ENCODE results near the gene PDIA6.

The PDIA6 gene

DNA sequence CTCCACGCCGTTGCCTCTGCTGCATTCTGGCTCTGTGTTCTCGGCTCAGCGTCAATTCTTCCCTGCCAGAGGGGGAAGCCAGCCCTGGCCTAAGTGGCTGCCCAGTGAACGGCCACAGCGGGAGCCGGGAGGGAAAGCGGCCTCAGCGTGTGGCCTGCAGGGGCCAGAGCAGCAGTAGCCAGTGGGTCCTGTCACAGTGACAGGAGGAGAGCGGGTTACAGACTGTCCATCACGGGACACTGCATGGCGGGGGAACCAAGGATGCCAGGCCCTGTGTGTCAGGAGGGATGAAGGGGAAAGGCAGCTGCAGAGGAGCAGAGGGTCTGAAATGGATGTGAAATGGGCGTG, 39.7 kb downstream of the PDIA6 start:
- DNase-seq (ENCODE audit: low read depth, low spot score): no peak
- H3K4me3 ChIP-seq (ENCODE audit: low read length): no peak overlapping the region

DNA sequence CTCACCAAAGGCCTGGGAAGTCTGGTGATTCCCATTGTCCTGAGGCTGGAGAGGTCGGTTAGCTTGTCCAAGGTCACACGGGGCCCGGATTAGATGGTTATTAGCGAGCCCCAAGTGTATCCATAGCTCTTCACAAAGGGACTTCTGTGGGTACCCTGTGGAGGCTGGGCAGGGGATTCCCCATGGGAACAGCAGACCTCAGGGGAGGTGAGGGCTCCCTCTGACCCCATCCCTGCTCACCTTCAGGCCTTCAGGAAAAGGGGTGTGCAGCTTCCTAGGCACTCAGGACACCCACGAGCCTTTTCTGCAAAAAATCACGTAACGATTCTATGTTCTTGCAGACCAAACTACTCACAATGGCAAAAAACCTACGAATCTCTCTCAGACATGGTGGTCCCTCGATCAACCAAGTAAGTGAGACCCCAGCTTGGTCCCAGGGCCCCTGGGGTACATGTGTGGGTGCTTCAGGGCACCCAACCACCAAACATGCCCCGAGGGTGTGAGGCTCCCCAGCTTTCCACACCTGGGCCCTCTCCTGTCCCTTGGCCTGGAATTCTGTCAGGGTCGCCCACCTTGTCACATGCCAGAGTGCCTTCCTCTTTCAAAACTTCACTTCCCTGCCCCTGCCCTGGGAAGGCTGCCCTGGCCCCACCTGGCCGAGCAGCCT, 40.3 kb downstream of the PDIA6 start:
- no peak overlapping the region for H3K4me3 ChIP-seq (ENCODE audit: low read length)
- DNase-seq (ENCODE audit: low read depth, low spot score): no peak

DNA sequence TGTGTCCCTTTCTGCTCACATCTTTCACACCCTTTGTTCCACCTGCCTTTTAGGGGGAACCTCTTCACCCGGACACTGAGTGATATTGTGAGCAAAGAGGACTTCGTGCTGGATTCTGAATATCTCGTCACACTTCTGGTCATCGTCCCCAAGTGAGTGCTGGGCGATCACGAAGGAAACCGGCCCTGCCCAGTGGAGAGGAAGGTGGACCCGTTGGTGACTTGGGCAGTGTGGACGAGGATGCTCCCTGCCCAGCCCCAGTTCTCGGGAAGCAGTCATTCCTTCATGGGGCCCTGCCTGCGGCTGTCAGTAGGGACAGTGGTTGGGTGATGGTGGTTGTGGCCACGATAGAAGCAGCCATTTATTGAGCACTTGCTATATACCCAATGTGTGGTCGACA, 40.8 kb downstream of the PDIA6 start:
- DNase-seq (ENCODE audit: low read depth, low spot score): no peak
- H3K4me3 ChIP-seq (ENCODE audit: low read length): no peak overlapping the region

DNA sequence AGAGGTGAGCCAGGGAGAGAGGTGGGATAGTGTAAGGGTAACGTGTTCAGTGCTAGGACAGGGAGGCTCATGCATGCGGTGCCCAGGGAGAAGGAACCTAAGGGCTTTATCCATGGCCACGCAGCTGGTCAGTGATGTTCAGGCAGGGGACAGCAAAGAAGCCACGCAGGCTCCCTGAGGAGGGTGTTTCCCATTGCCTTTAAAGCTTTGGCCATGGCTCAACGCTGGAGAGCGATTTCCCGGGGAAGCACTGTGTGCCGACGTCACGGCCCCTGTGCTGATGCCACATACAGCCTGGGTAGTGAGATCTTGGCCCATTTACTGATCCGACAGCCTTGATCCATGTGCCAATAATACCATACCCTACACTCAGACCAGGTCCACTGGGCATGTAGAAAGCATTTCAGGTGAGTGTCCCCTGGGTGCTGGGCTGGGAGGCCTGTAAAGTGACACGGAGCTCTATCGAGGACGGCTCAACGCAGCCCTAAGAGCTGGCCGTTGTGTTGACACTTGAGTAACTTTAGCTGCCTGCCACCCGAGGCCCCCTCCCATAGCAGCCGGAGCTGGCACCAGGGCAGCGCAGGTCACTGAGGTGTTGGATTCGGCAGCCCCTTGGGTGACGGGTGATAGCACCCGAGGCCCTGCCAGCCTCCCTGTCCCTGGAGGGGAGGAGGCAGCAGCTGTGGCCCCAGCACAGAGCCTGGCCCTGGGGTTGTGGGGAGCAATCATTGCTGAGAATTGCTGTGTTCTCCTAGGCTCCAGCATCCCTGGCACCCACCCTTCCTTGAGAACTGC, 41.4 kb downstream of the PDIA6 start:
- DNase-seq (ENCODE audit: low read depth, low spot score): no peak
- H3K4me3 ChIP-seq (ENCODE audit: low read length): no peak overlapping the region

DNA sequence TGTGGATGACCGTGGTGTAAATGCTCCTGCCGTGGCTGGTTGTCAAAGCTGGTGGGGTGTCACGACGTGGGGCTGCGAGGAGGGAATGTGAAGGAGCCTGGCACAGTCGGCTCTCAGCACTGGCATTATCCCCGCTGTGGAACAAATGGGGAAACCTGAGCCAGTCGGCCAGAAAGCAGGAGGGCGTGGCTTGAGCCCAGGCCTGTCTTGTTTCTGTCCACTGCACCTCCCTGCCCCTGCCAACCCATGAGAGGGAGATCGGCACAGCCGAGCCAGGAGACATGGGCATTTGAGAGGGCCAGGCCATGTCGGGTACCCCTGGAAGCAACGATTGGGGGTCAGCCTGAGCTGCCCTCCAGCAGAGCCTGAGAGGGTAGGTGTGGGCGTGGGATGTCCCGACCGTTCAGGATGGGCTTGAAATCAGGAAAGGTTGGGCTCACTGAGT, 44.5 kb downstream of the PDIA6 start:
- no peak for DNase-seq (ENCODE audit: low read depth, low spot score)
- H3K4me3 ChIP-seq (ENCODE audit: low read length): no peak overlapping the region

DNA sequence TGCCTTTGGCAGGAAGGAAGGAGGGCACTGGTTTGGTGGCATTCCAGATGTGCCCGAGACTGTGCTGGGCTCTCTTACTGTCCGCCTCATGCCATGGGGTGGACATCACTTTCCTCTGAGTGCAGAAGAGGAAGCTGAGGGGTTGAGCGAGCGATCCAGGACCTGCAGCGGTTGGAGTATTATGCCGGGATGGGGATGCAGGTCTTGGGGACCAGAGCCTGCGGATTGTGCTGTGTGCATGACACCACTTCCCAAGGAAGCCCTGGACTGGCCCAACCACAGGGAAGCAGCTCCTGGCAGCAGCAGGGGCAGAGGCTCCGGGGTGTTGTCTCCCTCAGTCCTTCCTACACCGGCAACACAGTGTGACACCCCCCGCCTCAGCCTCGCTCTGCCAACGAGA, 46.7 kb downstream of the PDIA6 start:
- no peak for DNase-seq (ENCODE audit: low read depth, low spot score)

DNA sequence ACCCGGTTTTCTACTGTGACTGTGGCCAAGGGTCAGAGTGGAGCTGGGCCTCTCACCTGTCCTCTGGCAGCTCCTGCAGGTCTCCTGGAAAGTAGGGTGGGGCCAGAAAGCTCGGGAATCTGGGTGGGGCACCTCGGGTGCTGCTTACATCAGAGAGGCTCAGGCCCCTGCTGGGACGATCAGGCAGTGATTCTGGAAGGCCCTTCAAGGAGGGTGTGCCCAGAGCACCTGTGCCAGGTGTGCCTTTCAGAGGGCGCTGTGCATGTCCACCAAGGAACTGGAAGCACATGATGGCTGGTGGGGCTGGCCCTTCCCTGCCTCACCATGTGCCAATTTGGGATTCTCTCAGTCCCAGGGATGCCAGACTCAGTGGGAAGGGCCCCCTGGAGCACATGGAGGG, 47.1 kb downstream of the PDIA6 start:
- H3K4me3 ChIP-seq (ENCODE audit: low read length): no peak overlapping the region
- DNase-seq (ENCODE audit: low read depth, low spot score): no peak

More for the DNA sequence above, 46.7 kb downstream of the PDIA6 start:
- no peak overlapping the region for H3K4me3 ChIP-seq (ENCODE audit: low read length)

DNA sequence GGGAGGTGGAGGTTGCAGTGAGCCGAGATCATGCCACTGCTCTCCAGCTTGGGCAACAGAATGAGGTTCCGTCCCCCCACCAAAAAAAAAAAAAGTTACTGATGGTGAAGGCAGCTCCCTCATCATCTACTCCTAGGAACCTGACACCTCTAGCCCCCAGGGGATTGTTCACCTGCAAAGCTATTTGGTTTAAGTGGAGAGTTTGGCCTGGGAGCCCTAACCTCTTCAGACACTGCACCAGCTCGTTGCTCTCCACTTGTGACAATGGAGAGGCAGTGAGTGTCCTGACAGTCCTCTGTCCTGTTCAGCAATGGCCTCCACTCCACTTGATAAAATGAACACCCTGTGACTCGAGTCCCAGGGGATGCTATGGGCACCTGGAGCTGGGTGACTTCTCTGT, 47.7 kb downstream of the PDIA6 start:
- H3K4me3 ChIP-seq (ENCODE audit: low read length): no peak overlapping the region
- no peak for DNase-seq (ENCODE audit: low read depth, low spot score)

DNA sequence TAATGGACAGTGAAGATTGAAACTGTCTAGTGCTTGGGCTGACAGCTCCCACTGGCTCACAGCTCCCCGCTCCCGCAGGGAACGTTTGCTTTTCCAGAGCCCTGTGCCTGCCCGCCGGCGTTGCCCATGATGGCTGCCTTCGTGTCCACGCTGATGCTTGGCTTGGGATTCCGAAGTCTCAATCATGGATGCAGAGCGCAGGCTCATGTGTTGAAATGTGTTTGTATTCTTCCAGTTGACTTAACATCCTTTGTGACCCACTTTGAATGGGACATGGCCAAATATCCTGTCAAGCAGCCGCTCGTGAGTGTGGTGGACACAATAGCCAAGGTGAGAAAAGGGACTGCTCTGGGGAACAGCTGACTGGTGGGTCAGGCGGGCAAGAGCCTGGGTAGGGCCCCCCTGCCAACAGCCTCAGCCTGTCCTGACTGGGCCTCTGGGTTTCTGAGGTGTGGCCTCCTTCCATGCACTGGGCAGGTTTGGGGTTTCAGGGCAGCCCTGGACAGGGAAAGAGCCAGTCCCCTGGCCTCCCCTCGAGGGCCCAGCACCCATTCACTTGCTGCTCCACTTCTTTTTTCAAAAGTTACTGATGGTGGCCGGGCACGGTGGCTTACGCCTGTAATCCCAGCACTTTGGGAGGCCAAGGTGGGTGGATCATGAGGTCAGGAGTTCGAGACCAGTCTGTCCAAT, 48.3 kb downstream of the PDIA6 start:
- no peak for DNase-seq (ENCODE audit: low read depth, low spot score)
- no peak overlapping the region for H3K4me3 ChIP-seq (ENCODE audit: low read length)

DNA sequence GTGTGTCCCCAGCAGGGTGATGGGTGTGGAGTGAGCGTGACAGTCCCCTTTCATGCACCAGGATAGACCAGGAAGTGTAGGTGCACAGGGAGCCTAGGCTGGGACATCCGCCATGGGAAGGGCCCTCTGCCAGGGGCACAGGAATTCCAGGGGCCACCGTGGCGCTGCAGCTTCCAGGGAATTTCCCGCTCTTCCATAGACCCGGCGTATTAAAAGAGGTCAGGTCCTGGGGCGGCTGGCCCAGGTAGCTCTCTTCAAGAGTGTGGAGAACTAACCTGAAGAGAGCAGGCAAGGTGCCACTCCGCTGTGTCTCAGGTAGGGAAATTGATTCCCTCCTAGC, 49.2 kb downstream of the PDIA6 start:
- no peak for DNase-seq (ENCODE audit: low read depth, low spot score)
- H3K4me3 ChIP-seq (ENCODE audit: low read length): no peak overlapping the region

DNA sequence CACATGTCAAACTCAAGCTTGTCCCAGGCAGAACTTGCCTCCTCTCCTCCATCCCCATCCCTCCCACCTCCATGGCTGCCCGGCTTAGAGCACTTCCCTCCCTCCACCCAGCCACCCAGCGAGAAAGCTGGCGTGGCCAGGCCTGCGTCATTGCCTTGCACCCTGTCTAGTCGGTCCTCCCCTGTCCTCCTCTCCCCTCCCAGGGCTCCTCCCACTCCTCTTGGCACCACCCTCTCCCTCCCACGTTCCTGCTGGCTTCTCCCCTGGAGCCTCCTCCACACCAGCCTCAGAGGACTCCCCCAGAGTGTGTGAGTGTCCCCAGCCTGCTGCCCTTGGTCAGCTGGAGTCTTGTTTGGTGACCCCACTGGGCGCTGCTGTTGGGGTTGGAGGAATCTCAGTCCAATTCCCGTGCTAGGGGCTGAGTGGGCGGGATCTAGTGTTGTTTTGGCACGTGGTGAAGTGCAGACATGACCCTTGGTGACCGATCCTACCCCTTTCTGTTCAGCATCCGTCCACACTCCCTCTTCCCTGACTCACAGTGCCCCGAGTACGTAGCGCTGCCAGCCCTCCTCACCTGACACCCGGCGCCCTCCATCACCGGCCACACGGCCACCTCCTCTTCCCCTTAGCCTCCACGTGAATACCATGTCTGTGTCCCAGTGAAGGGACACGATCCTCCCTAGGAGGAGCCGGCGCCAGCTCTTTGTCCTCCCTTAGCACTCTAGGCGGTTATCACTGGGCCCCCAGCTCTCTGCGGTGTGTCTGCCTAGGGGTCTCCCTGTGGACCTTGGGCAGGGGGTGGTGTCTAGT, 49.7 kb downstream of the PDIA6 start:
- H3K4me3 ChIP-seq (ENCODE audit: low read length): no peak overlapping the region
- DNase-seq (ENCODE audit: low read depth, low spot score): no peak

DNA sequence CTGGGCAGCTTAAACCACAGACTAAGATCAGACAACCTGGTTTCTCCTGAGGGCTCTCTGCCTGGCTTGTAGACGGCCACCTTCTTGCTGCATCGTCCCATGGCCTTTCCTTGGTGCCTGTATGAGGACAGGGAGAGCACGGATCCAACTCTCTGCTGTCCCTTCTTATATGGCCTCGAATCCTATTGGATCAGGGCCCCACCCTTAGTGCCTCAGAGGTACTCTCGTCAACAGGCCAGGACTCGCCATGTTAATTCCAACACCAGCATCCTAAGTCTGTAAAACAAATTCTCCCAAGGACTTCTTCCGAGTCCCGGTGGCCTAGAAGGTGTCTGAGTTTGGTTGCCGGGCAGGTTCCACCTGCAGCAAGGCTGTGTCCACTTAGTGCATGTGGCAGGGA, 51.0 kb downstream of the PDIA6 start:
- no peak overlapping the region for H3K4me3 ChIP-seq (ENCODE audit: low read length)
- DNase-seq (ENCODE audit: low read depth, low spot score): no peak

DNA sequence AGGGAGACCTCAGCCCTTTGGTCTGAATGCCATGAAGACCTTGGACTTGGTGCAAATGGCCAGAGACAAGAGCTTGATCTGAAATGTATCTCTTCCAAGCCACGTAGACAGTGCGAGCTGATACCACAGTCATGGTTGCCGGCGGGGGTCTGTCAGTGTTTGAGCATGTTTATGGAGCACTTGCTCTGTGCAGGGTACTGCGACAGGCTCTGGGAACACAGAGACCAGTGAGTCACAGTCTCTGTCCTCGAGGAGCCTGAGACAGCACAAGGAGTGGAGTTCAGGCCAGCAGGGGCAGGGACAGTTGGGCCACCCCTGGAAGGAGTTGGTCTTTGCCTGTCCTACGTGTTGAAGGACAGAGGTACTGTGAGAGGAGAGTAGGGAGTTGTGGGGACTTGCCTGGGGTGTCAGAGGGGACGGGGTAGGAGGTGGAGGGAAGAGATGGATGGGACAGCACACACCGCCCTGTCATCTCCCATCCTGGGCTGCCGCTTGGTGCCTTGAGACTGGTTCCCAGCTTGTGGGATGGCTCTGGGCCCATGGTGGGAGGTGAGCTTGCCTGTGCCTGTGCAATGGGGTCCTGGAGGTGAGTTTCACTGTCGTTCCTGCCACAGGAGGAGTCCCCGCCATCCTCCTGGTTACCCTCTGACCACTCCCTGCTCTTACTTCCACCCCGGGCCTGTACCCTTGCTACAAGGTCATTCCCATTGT, 51.6 kb downstream of the PDIA6 start:
- DNase-seq (ENCODE audit: low read depth, low spot score): no peak
- H3K4me3 ChIP-seq (ENCODE audit: low read length): no peak overlapping the region

DNA sequence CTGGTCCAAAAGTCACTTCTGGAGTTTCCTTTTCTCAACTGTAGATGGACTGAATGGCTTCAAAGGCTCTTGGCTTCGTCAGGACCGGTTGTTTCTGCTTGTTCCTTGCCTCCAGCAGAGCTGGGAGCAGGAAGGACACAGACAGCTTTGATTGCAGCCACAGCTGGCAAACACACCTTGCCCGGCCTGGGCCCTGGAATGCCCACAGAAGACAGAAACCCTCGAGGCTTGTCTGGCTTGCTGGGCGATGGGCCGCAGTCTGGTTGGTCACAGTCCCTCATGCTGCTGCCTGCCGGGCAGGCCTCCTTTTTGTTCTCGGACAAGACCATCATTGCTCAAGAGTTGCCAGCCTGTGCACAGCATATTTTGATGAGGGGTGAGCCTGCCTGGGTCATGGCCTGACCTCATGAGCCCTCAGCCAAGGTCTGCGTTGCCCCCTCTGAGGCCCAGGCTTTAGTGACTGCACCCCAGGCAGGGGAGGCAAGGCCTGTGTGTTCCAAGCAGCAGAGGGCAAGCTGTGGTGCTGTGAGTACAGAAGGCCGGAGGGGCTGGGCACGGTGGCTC, 53.4 kb downstream of the PDIA6 start:
- no peak for DNase-seq (ENCODE audit: low read depth, low spot score)
- no peak overlapping the region for H3K4me3 ChIP-seq (ENCODE audit: low read length)

DNA sequence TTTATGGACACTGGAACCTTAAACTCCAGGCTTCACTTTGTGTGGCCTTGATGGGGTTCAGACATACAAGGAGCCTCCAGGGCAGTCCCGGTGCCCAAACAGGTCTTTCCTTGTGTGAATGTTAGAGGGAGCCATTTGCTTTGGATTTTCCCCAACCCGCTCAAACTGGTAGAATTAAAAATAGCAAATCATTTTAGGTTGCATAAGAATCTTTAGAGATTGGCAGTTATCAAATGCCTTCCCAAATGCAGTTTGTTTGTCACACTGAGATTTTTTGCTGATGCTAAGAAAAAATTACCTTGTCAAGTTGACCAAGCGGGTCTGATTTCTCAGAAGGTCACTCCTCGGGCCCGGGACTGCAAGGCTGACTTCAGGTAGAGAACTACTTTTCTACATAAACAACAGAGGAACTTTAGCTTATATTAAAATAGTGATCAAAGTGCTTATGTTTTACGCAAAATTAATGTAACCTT, 54.7 kb downstream of the PDIA6 start:
- DNase-seq (ENCODE audit: low read depth, low spot score): no peak
- H3K4me3 ChIP-seq (ENCODE audit: low read length): no peak overlapping the region

DNA sequence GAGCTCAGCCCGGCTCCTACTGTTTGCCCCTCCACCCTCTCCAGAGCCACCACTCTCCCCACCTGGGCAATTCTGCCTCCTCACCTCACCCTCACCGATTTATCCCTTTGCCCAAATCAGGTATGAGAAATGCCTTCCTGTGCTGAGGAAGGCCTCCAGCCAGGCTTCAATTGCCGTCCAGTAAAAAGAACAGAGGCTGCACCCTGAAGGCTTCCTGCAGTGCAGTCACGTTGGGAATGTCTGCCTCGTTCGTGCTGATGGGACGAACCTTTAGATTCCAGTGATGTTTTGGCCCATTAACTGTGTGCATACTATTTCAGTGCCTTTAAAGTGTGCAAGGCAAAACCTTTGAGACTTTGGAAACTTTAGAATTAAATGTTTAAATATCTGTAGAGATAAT, 57.0 kb downstream of the PDIA6 start:
- no peak overlapping the region for H3K4me3 ChIP-seq (ENCODE audit: low read length)
- no peak for DNase-seq (ENCODE audit: low read depth, low spot score)

DNA sequence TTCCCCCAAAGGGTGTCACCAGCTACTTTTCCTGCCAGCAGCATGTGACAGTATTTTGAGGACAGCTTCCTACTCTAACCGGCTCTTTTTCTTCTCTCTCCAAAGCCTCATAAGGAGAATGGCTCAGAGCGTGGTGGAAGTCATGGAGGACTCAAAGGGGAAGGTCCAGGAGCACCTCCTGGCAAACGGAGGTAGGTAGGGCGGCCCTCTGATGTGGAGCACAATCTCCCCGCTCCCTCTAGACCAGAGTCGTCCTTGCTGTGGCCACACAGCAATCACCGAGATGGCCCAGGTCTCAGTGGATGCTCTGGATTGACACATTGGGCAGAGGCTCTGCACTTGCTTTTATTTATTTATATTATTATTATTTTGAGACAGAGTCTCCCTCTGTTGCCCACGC, 58.7 kb downstream of the PDIA6 start:
- no peak overlapping the region for H3K4me3 ChIP-seq (ENCODE audit: low read length)
- no peak for DNase-seq (ENCODE audit: low read depth, low spot score)

DNA sequence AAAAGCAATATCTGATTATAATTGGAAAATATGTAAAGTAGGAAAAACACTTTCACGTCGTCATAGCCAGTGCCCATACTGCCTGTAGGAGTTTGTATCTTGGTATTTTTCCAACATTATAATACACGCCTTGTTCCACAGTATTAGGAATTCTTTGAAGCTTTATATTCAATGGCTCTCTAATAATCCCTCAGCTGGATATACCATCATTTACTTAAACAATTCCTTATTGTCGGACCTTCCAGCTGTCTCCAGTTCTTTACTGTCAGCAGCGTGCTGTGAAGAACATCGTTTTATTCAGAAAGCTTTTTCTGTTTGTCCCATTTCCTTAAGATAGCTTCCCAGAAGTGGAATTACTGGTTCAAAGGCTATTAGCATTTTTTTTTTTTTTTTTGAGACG, 59.4 kb downstream of the PDIA6 start:
- H3K4me3 ChIP-seq (ENCODE audit: low read length): no peak overlapping the region

DNA sequence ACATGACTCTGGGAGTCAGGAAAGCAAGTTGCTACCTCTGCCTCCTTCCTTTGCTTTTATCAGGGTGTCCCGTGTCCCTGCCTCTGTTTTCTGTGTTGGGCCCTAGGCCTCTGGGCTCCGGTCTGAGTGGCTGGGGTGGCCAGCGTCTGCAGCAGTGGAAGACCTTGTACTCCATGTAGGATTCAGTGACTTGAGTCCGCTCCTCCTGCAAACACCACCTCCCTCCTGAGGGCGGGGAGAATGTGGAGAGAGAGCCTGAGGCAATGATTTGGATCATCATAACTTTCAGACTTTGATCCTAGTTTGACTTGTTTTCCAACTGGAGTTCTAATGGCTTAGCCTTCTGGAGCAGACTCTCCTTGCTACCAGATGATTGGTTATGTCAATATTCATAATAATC, 60.3 kb downstream of the PDIA6 start:
- DNase-seq (ENCODE audit: low read depth, low spot score): no peak
- no peak overlapping the region for H3K4me3 ChIP-seq (ENCODE audit: low read length)

More for the DNA sequence above, 59.4 kb downstream of the PDIA6 start:
- DNase-seq (ENCODE audit: low read depth, low spot score): no peak
